NCI-H345 (cell line): ENCODE results near the gene SPATS2.

Source experiments
- DNase-seq: peaks from one replicate; lab custom pipeline; 2025; lab: John Stamatoyannopoulos, UW

The SPATS2 gene

GRCh38 chr12:49335955-49336644, 31.2 kb upstream of the SPATS2 start:
- DNase-seq: no peak

- peak; percentile 38 for DNase-seq
Measured at GRCh38 chr12:49336645-49337584, 30.3 kb upstream of the SPATS2 start, which contains the start of gene C1QL4. C1QL4 (minus strand) TSS chr12:49337188; CDS start chr12:49336477, 711 bp downstream.

- DNase-seq: no peak
Measured at GRCh38 chr12:49338830-49339463, 28.3 kb upstream of the SPATS2 start.

- no peak for DNase-seq
Measured at GRCh38 chr12:49339464-49339861, 27.8 kb upstream of the SPATS2 start.

GRCh38 chr12:49340095-49340870, 27.0 kb upstream of the SPATS2 start:
- DNase-seq: no peak

- DNase-seq: no peak
Measured at GRCh38 chr12:49340971-49341776, 26.1 kb upstream of the SPATS2 start.

- DNase-seq: no peak
Measured at GRCh38 chr12:49341777-49342065, 25.5 kb upstream of the SPATS2 start.

GRCh38 chr12:49342066-49342913, 25.0 kb upstream of the SPATS2 start:
- DNase-seq: peak; percentile 29

GRCh38 chr12:49342914-49343731, 24.1 kb upstream of the SPATS2 start:
- no peak for DNase-seq

- DNase-seq: no peak
Measured at GRCh38 chr12:49344486-49345050, 22.7 kb upstream of the SPATS2 start.

GRCh38 chr12:49345051-49345824, 22.0 kb upstream of the SPATS2 start:
- DNase-seq: no peak

GRCh38 chr12:49345825-49346658, 21.2 kb upstream of the SPATS2 start:
- no peak for DNase-seq

GRCh38 chr12:49346659-49347310, 20.5 kb upstream of the SPATS2 start, which contains the start of gene DNAJC22:
DNAJC22 (plus strand) TSS chr12:49346888; CDS start chr12:49348873, 1,985 bp downstream.
- no peak for DNase-seq

GRCh38 chr12:49347311-49348193, 19.7 kb upstream of the SPATS2 start:
- peak; percentile 33 for DNase-seq

- no peak for DNase-seq
Measured at GRCh38 chr12:49348781-49349180, 18.5 kb upstream of the SPATS2 start.

- no peak for DNase-seq
Measured at GRCh38 chr12:49349266-49349665, 18.0 kb upstream of the SPATS2 start.
